IPS DF 19.7 (cell line): ENCODE measurements around the gene SGMS1.

ENCODE experiments used
- DNase-seq: peaks from one replicate; pipeline ENCODE4 v3.0.0-alpha.2; 2013; ENCODE audit warnings: low read depth, low spot score

Gene SGMS1

GRCh38 chr10:50613150-50613549 lies 10.6 kb downstream of the SGMS1 start:
- no peak for DNase-seq

DNA sequence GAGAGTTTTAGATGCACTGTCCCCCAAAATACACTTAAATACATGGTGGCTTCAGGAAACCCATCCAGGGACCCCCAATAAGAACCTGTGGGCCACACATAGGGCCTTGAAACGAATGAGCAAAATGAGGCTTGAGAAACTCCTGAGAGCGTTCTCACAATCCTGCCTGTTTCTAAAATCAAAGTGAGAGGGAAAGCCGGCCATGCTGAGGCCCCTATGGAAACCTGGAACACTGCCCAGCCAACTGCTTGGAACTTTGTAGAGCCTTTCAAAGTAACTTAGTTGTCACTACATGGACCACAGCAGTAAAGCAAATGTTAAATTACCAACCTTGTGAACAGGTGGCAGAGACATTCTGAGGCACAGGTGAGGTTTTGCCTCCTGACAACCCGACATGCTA lies 13.4 kb downstream of the SGMS1 start:
- DNase-seq: no peak

- no peak for DNase-seq
Observed at GRCh38 chr10:50607356-50607925, 16.3 kb downstream of the SGMS1 start.

DNA sequence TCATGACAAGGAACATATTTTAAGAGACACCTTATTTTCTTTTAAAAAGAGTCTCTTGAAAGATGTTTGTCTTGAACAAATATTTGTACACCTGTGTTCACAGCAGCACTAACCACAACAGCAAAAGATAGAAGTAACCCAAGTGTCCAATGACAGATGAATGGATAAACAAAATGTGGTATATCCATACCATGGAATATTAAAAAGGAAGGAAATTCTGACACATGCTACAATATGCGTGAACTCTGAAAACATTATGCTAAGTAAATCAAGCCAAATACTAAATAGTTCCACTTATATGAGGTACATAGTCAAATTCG lies 17.8 kb downstream of the SGMS1 start:
- DNase-seq: no peak

DNA sequence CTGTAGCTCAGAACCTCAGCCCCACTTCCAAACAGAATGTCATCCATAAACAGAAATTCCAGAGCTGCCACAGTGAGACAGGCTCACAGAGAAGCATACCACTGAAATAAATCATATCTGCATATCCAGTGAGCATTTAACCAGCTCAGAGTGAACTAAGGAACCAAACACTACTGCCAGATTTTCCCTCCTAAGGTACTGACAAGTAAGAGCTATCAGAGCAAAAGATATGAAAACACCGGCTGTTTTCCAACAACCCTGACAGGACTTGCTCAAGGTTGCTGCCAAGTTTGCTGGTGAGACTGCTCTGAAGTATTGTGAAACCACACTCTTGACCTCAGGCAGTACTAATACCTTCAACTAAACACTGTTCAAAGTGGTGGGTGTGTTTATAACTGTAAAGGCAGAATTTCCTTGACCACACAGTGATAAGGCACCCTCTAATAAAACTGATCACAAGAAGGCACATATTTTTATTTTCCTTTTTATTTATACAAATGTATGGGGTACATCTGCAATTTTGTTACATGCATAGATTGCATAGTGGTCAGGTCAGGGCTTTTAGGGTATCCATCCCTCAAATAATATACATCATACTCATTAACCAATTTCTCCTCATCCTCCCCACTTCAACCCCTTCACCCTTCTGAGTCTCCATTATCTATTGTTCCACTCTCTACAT lies 18.3 kb downstream of the SGMS1 start:
- DNase-seq: no peak

DNA sequence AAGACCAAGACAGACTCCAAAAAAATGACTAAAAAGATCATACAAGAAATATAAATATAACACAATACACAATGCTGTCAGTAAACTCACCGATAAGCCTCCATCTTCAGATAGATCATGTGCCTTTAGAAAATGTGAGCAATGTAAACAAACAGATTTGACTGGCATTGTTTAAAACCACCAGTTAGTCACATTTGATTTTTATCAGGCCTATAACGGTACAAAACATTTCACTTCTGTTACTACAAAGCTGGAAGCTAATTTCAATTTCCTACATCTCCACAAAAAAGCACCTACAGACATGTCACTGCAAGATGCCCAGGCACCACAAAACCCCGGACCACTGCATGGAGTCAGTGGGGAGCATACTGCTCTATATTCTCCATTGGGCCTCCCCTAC lies 18.9 kb downstream of the SGMS1 start:
- no peak for DNase-seq

DNA sequence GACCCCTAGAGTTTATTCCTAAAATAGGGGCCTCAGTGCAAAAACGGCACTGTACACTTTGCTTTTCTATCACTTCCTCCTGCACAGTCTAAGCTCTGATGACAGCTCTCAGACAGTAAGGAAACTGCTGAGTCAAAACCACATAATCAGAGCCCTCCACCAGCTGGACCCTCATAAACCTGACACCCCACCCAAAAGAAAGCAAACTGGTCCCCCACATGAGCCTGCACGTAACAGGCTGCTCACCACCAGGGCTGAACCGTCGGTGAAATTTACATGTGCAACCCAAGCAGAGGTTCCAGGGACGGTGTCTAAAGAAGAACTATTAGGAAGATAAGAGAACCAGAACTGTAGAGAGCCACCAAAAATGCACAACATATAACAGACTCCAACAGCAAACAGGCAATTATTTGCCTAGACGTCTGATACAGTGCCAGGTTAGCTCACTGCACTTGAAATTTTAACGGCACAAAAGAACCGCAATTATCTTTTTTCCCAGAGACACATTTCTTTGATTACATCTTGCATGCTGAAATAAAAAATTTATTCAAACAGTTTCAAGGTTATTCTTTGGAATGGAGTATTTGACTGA lies 19.6 kb downstream of the SGMS1 start:
- DNase-seq: no peak

DNA sequence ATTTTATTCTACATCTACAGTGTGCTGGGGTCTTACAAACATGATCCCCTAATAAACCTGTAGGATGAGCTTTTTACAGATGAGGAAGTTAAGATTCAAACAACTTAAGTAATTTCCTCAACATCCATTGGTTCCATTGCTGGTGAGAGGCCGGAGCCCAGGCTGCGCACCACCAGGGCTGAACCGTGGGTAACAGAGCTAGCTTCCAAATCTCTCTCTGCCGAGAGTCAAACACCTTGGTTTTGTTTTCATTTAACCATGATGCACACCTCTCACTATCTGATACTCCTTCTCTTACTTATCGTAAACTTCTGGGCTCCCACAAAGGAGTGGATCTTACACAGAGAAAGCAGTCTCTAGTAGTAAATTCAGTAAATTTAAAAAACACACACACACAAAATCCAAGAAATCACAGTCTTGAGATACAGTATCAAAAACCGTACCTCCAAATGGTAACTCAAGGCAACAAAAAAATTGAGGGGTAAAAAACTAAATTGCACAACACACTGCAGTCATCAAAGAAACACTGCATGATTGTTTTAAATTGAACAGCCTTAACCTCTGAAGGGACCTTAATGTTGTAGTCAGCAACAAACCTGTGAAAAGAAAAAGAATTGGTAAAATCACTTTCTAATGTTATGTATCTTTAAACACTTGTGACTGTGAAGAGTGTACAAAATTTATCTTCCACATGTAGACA lies 20.5 kb downstream of the SGMS1 start:
- DNase-seq: no peak

- no peak for DNase-seq
Observed at GRCh38 chr10:50601974-50602373, 21.8 kb downstream of the SGMS1 start.

DNA sequence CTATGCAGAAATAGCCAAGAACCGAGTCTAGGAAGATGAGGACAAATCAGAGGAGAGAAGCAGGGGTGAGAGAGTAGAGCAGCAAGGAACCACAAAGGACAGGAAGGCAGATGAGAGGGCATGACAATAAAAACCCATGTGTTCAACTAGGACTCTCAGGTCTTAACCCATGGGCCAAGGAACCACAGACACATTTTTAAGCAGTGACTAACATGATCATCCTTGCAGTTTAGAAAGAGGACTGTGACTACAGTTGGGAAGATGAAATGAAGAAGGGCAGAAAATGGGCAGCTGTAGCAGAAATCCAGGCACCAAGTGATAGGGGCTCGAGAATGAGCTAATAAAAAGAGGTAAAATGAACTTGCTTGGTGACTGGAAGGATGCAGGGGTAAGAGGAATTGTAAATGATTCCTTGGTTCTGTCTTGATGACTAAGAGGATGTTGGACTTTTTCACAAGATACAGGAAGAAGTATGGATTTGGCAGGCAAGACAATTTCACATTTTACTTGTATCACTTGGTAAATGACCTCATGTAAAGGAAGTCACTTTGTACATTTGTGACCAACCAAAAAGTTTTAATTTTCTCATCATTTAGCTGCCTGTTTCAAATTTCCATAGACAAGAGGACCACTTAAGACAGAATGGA lies 22.8 kb downstream of the SGMS1 start:
- DNase-seq: no peak

GRCh38 chr10:50600286-50600685 lies 23.5 kb downstream of the SGMS1 start:
- no peak for DNase-seq

GRCh38 chr10:50596897-50597296 lies 26.9 kb downstream of the SGMS1 start:
- no peak for DNase-seq

GRCh38 chr10:50596456-50596855 lies 27.3 kb downstream of the SGMS1 start:
- no peak for DNase-seq

- DNase-seq: no peak
Observed at GRCh38 chr10:50595785-50596184, 28.0 kb downstream of the SGMS1 start.

GRCh38 chr10:50593523-50594376 lies 30.0 kb downstream of the SGMS1 start:
- no peak for DNase-seq

DNA sequence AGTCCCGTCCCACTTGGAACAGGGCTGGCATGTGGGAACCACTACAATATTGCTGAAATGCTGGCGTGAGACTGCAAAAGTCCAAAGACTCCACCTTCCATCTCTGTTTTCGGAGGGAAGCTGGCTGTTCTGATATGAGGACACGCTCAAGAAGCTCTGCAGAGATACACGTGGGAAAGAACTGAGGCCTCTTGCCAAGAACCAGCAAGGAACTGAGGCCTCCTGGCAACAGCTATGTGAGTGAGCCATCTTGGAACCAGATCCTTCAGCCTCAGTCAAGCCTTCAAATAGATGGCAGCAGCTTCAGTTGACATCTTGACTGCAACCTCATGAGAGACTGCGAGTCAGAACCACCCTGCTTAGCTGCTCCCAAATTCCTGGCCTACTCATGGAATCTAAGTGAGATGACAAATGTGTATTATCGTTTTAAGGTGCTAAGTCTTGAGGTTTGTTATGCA lies 30.8 kb downstream of the SGMS1 start:
- DNase-seq: no peak

DNA sequence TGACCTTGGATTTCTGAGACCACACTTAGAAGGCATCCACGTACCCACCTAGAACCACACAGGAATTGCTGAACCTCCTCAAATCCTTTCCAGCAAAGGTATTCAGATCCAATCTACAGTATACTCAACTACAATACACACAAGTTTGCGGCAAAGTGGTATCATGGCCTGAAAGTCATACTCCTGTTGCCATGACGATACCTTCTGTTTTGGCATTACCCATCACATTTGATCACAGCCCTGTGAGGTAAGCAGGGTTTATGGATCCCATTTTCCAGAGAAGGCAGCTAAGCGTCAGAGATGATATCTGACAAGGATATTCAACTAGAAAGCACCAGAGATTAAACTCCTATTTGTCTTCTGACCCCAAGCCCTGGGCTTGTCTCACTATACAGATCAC lies 32.8 kb downstream of the SGMS1 start:
- DNase-seq: no peak

GRCh38 chr10:50586740-50587088 lies 37.0 kb downstream of the SGMS1 start:
- no peak for DNase-seq

DNA sequence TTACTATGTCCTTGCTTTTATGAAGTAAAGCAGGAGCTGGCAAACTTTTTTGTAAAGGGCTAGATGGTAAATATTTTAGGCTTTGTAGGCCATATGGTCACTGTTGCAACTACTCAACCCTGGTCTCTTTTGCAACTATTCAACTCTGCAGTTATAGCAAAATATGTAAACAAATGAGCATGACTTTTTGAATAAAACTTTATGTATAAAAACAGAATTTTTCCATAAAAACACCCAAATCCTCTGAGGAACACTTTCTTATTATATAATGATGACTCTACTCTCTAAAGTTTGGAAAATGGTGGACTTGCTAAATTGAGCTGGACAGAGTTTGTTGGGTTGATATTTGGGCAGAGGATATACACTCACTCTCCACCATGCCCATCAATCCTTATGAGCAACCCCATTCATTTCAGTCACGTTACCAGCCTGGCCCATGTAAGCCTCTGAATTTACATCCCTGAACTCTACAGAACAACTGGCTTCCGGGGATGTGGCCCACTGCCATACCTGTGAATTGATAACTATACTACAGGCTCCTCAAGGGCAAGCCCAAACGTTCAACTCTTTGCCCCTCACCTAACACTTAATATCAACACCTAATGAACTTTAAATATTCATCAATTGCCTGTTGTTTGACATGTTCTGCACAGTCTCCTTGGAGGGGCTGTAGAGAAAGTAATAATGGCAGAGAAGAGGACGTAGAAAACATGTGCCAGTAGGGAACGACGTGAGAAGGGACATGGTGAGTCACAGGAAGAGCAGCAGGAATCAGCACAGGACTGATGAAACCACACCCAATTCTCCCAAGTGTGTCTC lies 37.6 kb downstream of the SGMS1 start:
- no peak for DNase-seq
